ENCODE measurements around the gene MYH9.
A peak's percentile ranks its signal among the peaks of the same experiment; 100 is the strongest.

MYH9 gene

GRCh38 chr22:36413022-36413775, 25.4 kb upstream of the MYH9 start (continued):
- TF ChIP-seq, protein P1, sequence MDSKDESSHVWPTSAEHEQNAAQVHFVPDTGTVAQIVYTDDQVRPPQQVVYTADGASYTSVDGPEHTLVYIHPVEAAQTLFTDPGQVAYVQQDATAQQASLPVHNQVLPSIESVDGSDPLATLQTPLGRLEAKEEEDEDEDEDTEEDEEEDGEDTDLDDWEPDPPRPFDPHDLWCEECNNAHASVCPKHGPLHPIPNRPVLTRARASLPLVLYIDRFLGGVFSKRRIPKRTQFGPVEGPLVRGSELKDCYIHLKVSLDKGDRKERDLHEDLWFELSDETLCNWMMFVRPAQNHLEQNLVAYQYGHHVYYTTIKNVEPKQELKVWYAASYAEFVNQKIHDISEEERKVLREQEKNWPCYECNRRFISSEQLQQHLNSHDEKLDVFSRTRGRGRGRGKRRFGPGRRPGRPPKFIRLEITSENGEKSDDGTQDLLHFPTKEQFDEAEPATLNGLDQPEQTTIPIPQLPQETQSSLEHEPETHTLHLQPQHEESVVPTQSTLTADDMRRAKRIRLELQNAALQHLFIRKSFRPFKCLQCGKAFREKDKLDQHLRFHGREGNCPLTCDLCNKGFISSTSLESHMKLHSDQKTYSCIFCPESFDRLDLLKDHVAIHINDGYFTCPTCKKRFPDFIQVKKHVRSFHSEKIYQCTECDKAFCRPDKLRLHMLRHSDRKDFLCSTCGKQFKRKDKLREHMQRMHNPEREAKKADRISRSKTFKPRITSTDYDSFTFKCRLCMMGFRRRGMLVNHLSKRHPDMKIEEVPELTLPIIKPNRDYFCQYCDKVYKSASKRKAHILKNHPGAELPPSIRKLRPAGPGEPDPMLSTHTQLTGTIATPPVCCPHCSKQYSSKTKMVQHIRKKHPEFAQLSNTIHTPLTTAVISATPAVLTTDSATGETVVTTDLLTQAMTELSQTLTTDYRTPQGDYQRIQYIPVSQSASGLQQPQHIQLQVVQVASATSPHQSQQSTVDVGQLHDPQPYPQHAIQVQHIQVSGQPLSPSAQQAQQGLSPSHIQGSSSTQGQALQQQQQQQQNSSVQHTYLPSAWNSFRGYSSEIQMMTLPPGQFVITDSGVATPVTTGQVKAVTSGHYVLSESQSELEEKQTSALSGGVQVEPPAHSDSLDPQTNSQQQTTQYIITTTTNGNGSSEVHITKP (tag by site-specific recombination; IDR thresholded peaks at IDR 0.05), result peak; percentile 16; the same call in 1 of the 2 replicates
- TF ChIP-seq BCL11B (tag by site-specific recombination; IDR thresholded peaks at IDR 0.05; ENCODE audit: low read depth) (no peak), ZEB2 (tag by site-specific recombination; IDR thresholded peaks at IDR 0.05) (no peak), ZBTB17 (tag by site-specific recombination; IDR thresholded peaks at IDR 0.05) (peak; percentile 54), ZNF561 (tag by site-specific recombination; IDR thresholded peaks at IDR 0.05; ENCODE audit: borderline replicate concordance) (no peak), ZBTB7A (tag by site-specific recombination; IDR thresholded peaks at IDR 0.05; ENCODE audit: low read depth) (no peak), PRDM1 (tag by site-specific recombination; IDR thresholded peaks at IDR 0.05) (peak; percentile 66), SCRT2 (tag by site-specific recombination; IDR thresholded peaks at IDR 0.05) (no peak), ZNF366 (tag by site-specific recombination; conservative IDR thresholded peaks at IDR 0.05) (0 out of 2 replicates have a peak, but pooled peaks have one; percentile 27), ZFP37 (tag by site-specific recombination; IDR thresholded peaks at IDR 0.05) (no peak)
- TF ChIP-seq, protein P2, sequence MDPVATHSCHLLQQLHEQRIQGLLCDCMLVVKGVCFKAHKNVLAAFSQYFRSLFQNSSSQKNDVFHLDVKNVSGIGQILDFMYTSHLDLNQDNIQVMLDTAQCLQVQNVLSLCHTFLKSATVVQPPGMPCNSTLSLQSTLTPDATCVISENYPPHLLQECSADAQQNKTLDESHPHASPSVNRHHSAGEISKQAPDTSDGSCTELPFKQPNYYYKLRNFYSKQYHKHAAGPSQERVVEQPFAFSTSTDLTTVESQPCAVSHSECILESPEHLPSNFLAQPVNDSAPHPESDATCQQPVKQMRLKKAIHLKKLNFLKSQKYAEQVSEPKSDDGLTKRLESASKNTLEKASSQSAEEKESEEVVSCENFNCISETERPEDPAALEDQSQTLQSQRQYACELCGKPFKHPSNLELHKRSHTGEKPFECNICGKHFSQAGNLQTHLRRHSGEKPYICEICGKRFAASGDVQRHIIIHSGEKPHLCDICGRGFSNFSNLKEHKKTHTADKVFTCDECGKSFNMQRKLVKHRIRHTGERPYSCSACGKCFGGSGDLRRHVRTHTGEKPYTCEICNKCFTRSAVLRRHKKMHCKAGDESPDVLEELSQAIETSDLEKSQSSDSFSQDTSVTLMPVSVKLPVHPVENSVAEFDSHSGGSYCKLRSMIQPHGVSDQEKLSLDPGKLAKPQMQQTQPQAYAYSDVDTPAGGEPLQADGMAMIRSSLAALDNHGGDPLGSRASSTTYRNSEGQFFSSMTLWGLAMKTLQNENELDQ (tag by site-specific recombination; IDR thresholded peaks at IDR 0.05; ENCODE audit: low read depth), result no peak
- TF ChIP-seq, protein P3, sequence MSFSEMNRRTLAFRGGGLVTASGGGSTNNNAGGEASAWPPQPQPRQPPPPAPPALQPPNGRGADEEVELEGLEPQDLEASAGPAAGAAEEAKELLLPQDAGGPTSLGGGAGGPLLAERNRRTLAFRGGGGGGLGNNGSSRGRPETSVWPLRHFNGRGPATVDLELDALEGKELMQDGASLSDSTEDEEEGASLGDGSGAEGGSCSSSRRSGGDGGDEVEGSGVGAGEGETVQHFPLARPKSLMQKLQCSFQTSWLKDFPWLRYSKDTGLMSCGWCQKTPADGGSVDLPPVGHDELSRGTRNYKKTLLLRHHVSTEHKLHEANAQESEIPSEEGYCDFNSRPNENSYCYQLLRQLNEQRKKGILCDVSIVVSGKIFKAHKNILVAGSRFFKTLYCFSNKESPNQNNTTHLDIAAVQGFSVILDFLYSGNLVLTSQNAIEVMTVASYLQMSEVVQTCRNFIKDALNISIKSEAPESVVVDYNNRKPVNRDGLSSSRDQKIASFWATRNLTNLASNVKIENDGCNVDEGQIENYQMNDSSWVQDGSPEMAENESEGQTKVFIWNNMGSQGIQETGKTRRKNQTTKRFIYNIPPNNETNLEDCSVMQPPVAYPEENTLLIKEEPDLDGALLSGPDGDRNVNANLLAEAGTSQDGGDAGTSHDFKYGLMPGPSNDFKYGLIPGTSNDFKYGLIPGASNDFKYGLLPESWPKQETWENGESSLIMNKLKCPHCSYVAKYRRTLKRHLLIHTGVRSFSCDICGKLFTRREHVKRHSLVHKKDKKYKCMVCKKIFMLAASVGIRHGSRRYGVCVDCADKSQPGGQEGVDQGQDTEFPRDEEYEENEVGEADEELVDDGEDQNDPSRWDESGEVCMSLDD (tag by site-specific recombination; IDR thresholded peaks at IDR 0.05), result no peak

GRCh38 chr22:36411589-36412258, 24.0 kb upstream of the MYH9 start:
- TF ChIP-seq GLIS1 (tag by site-specific recombination; IDR thresholded peaks at IDR 0.05) (peak; percentile 93), ZBTB48 (tag by site-specific recombination; IDR thresholded peaks at IDR 0.05) (no peak), ZNF624 (tag by site-specific recombination; IDR thresholded peaks at IDR 0.05) (0 out of 2 replicates have a peak, but pooled peaks have one; percentile 31), ZSCAN16 (tag by site-specific recombination; IDR thresholded peaks at IDR 0.05) (peak; percentile 82), OSR2 (tag by site-specific recombination; IDR thresholded peaks at IDR 0.05) (peak; percentile 33; the same call in 1 of the 2 replicates)
- POLR2A ChIA-PET, result interaction anchor here (0.6 kb wide), 1 partner anchor 57 kb away, joined by 3 read pairs; no protein-coding TSS in a partner anchor

More at GRCh38 chr22:36411589-36412258, 24.0 kb upstream of the MYH9 start:
- no peaks in the 10 kb centered on the region for H3K9me3 ChIP-seq (ENCODE audit: control insufficient read depth, insufficient read depth, low read depth, low read length)
- H3K36me3 ChIP-seq (ENCODE audit: control insufficient read depth in 2 of 2, insufficient read depth in 1 of 2, low read length in 2 of 2), result no peaks in the 10 kb centered on the region
- H3K27ac ChIP-seq (ENCODE audit: extremely low read depth, low read depth, low read length), result no peak overlapping the region
- CTCF ChIA-PET, result interaction anchor here (0.6 to 1.7 kb wide), 3 partner anchors 23 to 89 kb away, joined by 3 to 5 read pairs (median 4); no protein-coding TSS in a partner anchor
- H3K4me3 ChIP-seq (ENCODE audit: low read depth, low read length), result no peak overlapping the region
- peaks cover 5% of the 10 kb centered on the region; the same call in 1 of the 2 replicates for H3K4me1 ChIP-seq (ENCODE audit: control insufficient read depth, insufficient read depth, low read length)

Measured in HEK293 (cell line).